H9 (cell line): Measurements from ENCODE around the gene TACC2. TPM values are rescaled to one million over a fixed set of nuclear protein-coding genes. Genes with fewer than 3 reads are reported as not detected.
A peak's percentile ranks its signal among the peaks of the same experiment; 100 is the strongest.

Source experiments
- DNase-seq: peaks from one replicate; pipeline ENCODE4 v3.0.0-alpha.2; 2017
- H2AFZ ChIP-seq: one replicate; pipeline ENCODE4 v1.6.1; 2013; ENCODE audit warnings: mild to moderate bottlenecking, low read length, control low read depth, moderate library complexity
- H2AK5ac ChIP-seq: 2 replicates; pipeline ENCODE4 v1.6.1; 2013; ENCODE audit warnings: low read length, control low read depth, mixed read lengths; ENCODE audit not compliant: insufficient read length
- H2BK120ac ChIP-seq: one replicate; pipeline ENCODE4 v1.6.1; 2013; ENCODE audit warnings: low read depth, mild to moderate bottlenecking, low read length, control low read depth, inconsistent platforms; ENCODE audit not compliant: poor library complexity, severe bottlenecking
- H2BK12ac ChIP-seq: 2 replicates; pipeline ENCODE4 v1.6.1; 2013; ENCODE audit warnings: low read length, control low read depth, mixed read lengths, low read depth; ENCODE audit not compliant: insufficient read length
- H2BK15ac ChIP-seq: 2 replicates; pipeline ENCODE4 v1.6.1; 2013; ENCODE audit warnings: low read depth, low read length, control low read depth
- H2BK20ac ChIP-seq: one replicate; pipeline ENCODE4 v1.6.1; 2013; ENCODE audit warnings: low read depth, mild to moderate bottlenecking, low read length, control low read depth, inconsistent platforms; ENCODE audit not compliant: poor library complexity, severe bottlenecking
- H2BK5ac ChIP-seq: 2 replicates; pipeline ENCODE4 v1.6.1; 2013; ENCODE audit warnings: low read length, control low read depth, mixed read lengths; ENCODE audit not compliant: insufficient read length
- H3K14ac ChIP-seq: 2 replicates; pipeline ENCODE4 v1.6.1; 2013; ENCODE audit warnings: low read length, control low read depth; ENCODE audit not compliant: insufficient read depth
- H3K18ac ChIP-seq: 2 replicates; pipeline ENCODE4 v1.6.1; 2013; ENCODE audit warnings: low read depth, mild to moderate bottlenecking, mixed read lengths, low read length, control low read depth; ENCODE audit not compliant: insufficient read length
- H3K23ac ChIP-seq: 2 replicates; pipeline ENCODE4 v1.6.1; 2013; ENCODE audit warnings: low read length, control low read depth, mixed read lengths, low read depth; ENCODE audit not compliant: insufficient read length
- H3K23me2 ChIP-seq: 2 replicates; pipeline ENCODE4 v1.6.1; 2013; ENCODE audit warnings: low read depth, mild to moderate bottlenecking, mixed read lengths, low read length, control low read depth; ENCODE audit not compliant: insufficient read length, poor library complexity, severe bottlenecking
- H3K27ac ChIP-seq: 2 replicates; pipeline ENCODE4 v1.5.1; 2013; ENCODE audit warnings: low read length, control low read depth, mixed read lengths, low read depth; ENCODE audit not compliant: insufficient read length
- H3K27me3 ChIP-seq: 2 replicates; pipeline ENCODE4 v1.6.1; 2013; ENCODE audit warnings: low read length, control low read depth, inconsistent platforms; ENCODE audit not compliant: insufficient read depth
- H3K4ac ChIP-seq: 2 replicates; pipeline ENCODE4 v1.6.1; 2013; ENCODE audit warnings: low read depth, mild to moderate bottlenecking, control low read depth, inconsistent platforms, low read length, moderate library complexity
- H3K4me1 ChIP-seq: 2 replicates; pipeline ENCODE4 v1.6.1; 2013; ENCODE audit warnings: low read length, control low read depth, inconsistent platforms; ENCODE audit not compliant: insufficient read depth
- H3K4me2 ChIP-seq: 2 replicates; pipeline ENCODE4 v1.6.1; 2013; ENCODE audit warnings: low read length, control low read depth, mixed read lengths; ENCODE audit not compliant: insufficient read length, insufficient read depth
- H3K56ac ChIP-seq: 2 replicates; pipeline ENCODE4 v1.6.1; 2013; ENCODE audit warnings: low read depth, mild to moderate bottlenecking, mixed read lengths, low read length, control low read depth; ENCODE audit not compliant: insufficient read length
- H3K79me1 ChIP-seq: 2 replicates; pipeline ENCODE4 v1.6.1; 2013; ENCODE audit warnings: low read depth, mild to moderate bottlenecking, moderate library complexity, low read length, control low read depth, inconsistent platforms; ENCODE audit not compliant: insufficient read depth, poor library complexity, severe bottlenecking
- H3K79me2 ChIP-seq: 2 replicates; pipeline ENCODE4 v1.6.1; 2013; ENCODE audit warnings: low read length, control low read depth, inconsistent platforms; ENCODE audit not compliant: insufficient read depth
- H3K9ac ChIP-seq: 2 replicates; pipeline ENCODE4 v1.6.1; 2013; ENCODE audit warnings: low read length, control low read depth, mixed read lengths; ENCODE audit not compliant: insufficient read length; ENCODE audit errors: extremely low read depth
- H3K9me3 ChIP-seq: one replicate; pipeline ENCODE4 v1.6.1; 2013; ENCODE audit warnings: low read depth, low read length, inconsistent platforms; ENCODE audit not compliant: control insufficient read depth
- H3T11ph ChIP-seq: one replicate; pipeline ENCODE4 v1.6.1; 2013; ENCODE audit warnings: mild to moderate bottlenecking, low read length, control low read depth, inconsistent platforms
- H4K20me1 ChIP-seq: one replicate; pipeline ENCODE4 v1.6.1; 2013; ENCODE audit not compliant: control insufficient read depth, insufficient read length, insufficient read depth
- H4K5ac ChIP-seq: 2 replicates; pipeline ENCODE4 v1.6.1; 2013; ENCODE audit warnings: low read depth, mild to moderate bottlenecking, mixed read lengths, low read length, control low read depth; ENCODE audit not compliant: insufficient read length
- H4K8ac ChIP-seq: replicated peaks from 2 replicates; pipeline ENCODE4 v1.6.1; 2013; ENCODE audit warnings: low read length, control low read depth, mixed read lengths, low read depth; ENCODE audit not compliant: insufficient read length
- H4K91ac ChIP-seq: 2 replicates; pipeline ENCODE4 v1.6.1; 2013; ENCODE audit warnings: low read depth, mild to moderate bottlenecking, moderate library complexity, mixed read lengths, low read length, control low read depth; ENCODE audit not compliant: insufficient read length
- H3K27ac Mint-ChIP-seq, 3 experiments: 2 replicates in 2 of 3; 3 replicates in 1 of 3; pipeline ENCODE4 v1.8.0; 2020 to 2021; ENCODE audit warnings: mixed read lengths in 3 of 3, mild to moderate bottlenecking in 1 of 3, moderate library complexity in 1 of 3
- H3K27me3 Mint-ChIP-seq: 2 replicates; pipeline ENCODE4 v1.8.0; 2021; ENCODE audit warnings: low read depth, mild to moderate bottlenecking, moderate library complexity, mixed read lengths
- H3K36me3 Mint-ChIP-seq, 3 experiments: 2 replicates in 2 of 3; 3 replicates in 1 of 3; pipeline ENCODE4 v1.8.0; 2020 to 2021; ENCODE audit warnings: low read depth in 3 of 3, mixed read lengths in 3 of 3; ENCODE audit not compliant: insufficient read depth in 1 of 3
- H3K4me1 Mint-ChIP-seq, 2 experiments: 2 replicates each; pipeline ENCODE4 v1.8.0; 2020; ENCODE audit warnings: mixed read lengths in 2 of 2
- H3K4me3 Mint-ChIP-seq, 2 experiments: 2 replicates in 1 of 2; 3 replicates in 1 of 2; pipeline ENCODE4 v1.8.0; 2020 to 2021; ENCODE audit warnings: mild to moderate bottlenecking in 2 of 2, mixed read lengths in 2 of 2, moderate library complexity in 1 of 2
- H3K9me3 Mint-ChIP-seq, 2 experiments: 2 replicates in 1 of 2; 3 replicates in 1 of 2; pipeline ENCODE4 v1.8.0; 2020; ENCODE audit warnings: mild to moderate bottlenecking in 2 of 2, mixed read lengths in 2 of 2, moderate library complexity in 1 of 2
- CTCF ChIP-seq: fragments of 200-600 bp; sonication (generic); conservative IDR thresholded peaks from 3 replicates; pipeline ENCODE4 v1.8.0; 2021; ENCODE audit warnings: antibody characterized with exemption, mild to moderate bottlenecking
- WGBS: extraction: QIAGEN DNeasy Blood & Tissue Kit; methylation state at CpG from one replicate; pipeline ENCODE4 v1.1.7; 2013; ENCODE audit warnings: missing lambda C conversion rate, low lambda C conversion rate, mixed read lengths; ENCODE audit not compliant: insufficient read length; ENCODE audit errors: extremely low coverage; 5-methylcytosine and 5-hydroxymethylcytosine counted together
- total RNA-seq: library from RNA; stranded (reverse); gene quantifications from 2 replicates; pipeline ENCODE4 v1.2.1, GENCODE V29; 2021

TACC2 gene
- total RNA-seq, 1 experiment from 2014 or later = 58.1 TPM

GRCh38 chr10:122176232-122177213, 187.6 kb downstream of the TACC2 start:
- Mint-ChIP-seq H3K36me3 (no peaks in the 10 kb centered on the region; a peak in 2 of 7 replicates), H3K4me1 (peaks cover 73 to 85% of the 10 kb centered on the region in 2 experiments), H3K4me3 (no peak overlapping the region; a peak in 1 of 5 replicates), H3K9me3 (no peaks in the 10 kb centered on the region), H3K27ac (peak overlapping the region; percentile 65 to 91 (median 87); a peak in 6 of 7 replicates), H3K27me3 (no peaks in the 10 kb centered on the region)
- Histone ChIP-seq H2BK5ac (no peak overlapping the region), H3K14ac (no peak overlapping the region), H3K9me3 (no peaks in the 10 kb centered on the region), H3K79me2 (peaks cover 6% of the 10 kb centered on the region; the same call in 1 of the 2 replicates), H2BK15ac (no peak overlapping the region), H3K27ac (peak overlapping the region; percentile 43), H3K9ac (no peak overlapping the region), H3T11ph (no peak overlapping the region), H3K18ac (no peak overlapping the region), H2BK120ac (no peak overlapping the region), H3K23ac (no peak overlapping the region), H3K79me1 (no peaks in the 10 kb centered on the region), H2AK5ac (no peak overlapping the region), H4K8ac (no peak overlapping the region), H2BK12ac (no peak overlapping the region), H3K27me3 (no peaks in the 10 kb centered on the region), H3K23me2 (no peaks in the 10 kb centered on the region), H3K56ac (no peak overlapping the region), H4K5ac (no peak overlapping the region), H4K91ac (no peak overlapping the region), H3K4me1 (peaks cover 20% of the 10 kb centered on the region), H3K4me2 (no peak overlapping the region), H4K20me1 (no peaks in the 10 kb centered on the region), H2AFZ (no peak overlapping the region), H2BK20ac (no peak overlapping the region), H3K4ac (no peak overlapping the region; the same call in 1 of the 2 replicates)
- no CpG with 5 or more reads among the region's 4 CpGs for WGBS
- DNase-seq = no peak
- no peak; the same call in 2 of the 3 replicates for TF ChIP-seq CTCF
